ENCODE data around the gene ENDOU.

ENDOU gene

GRCh38 chr12:47722136-47722834 is 3.0 kb downstream of the ENDOU start:
- in situ Hi-C loops (cut with MboI; ENCODE audit: low sequenced_read_pairs) = no loop called here

- in situ Hi-C loops (cut with MboI; ENCODE audit: low sequenced_read_pairs) = no loop called here
Observed at GRCh38 chr12:47721431-47721973, 3.8 kb downstream of the ENDOU start.

GRCh38 chr12:47718531-47718930 is 6.8 kb downstream of the ENDOU start:
- in situ Hi-C loops (cut with MboI; ENCODE audit: low sequenced_read_pairs) = no loop called here

GRCh38 chr12:47717443-47718193 is 7.7 kb downstream of the ENDOU start:
- in situ Hi-C loops (cut with MboI; ENCODE audit: low sequenced_read_pairs) = no loop called here

GRCh38 chr12:47717046-47717442 is 8.2 kb downstream of the ENDOU start:
- in situ Hi-C loops (cut with MboI; ENCODE audit: low sequenced_read_pairs) = no loop called here

- in situ Hi-C loops (cut with MboI; ENCODE audit: low sequenced_read_pairs) = no loop called here
Observed at GRCh38 chr12:47715877-47716548, 9.3 kb downstream of the ENDOU start.

GRCh38 chr12:47715393-47715876 is 9.9 kb downstream of the ENDOU start:
- in situ Hi-C loops (cut with MboI; ENCODE audit: low sequenced_read_pairs) = no loop called here

- in situ Hi-C loops (cut with MboI; ENCODE audit: low sequenced_read_pairs) = no loop called here
Observed at GRCh38 chr12:47714826-47715386, 10.4 kb downstream of the ENDOU start.

- in situ Hi-C loops (cut with MboI; ENCODE audit: low sequenced_read_pairs) = no loop called here
Observed at GRCh38 chr12:47712171-47712570, 13.1 kb downstream of the ENDOU start.

GRCh38 chr12:47711448-47711847 is 13.8 kb downstream of the ENDOU start:
- in situ Hi-C loops (cut with MboI; ENCODE audit: low sequenced_read_pairs) = no loop called here

GRCh38 chr12:47710278-47710677 is 15.0 kb downstream of the ENDOU start:
- in situ Hi-C loops (cut with MboI; ENCODE audit: low sequenced_read_pairs) = no loop called here

GRCh38 chr12:47709671-47710070 is 15.6 kb downstream of the ENDOU start:
- in situ Hi-C loops (cut with MboI; ENCODE audit: low sequenced_read_pairs) = no loop called here

- in situ Hi-C loops (cut with MboI; ENCODE audit: low sequenced_read_pairs) = no loop called here
Observed at GRCh38 chr12:47709237-47709636, 16.1 kb downstream of the ENDOU start.

- in situ Hi-C loops (cut with MboI; ENCODE audit: low sequenced_read_pairs) = no loop called here
Observed at GRCh38 chr12:47707905-47708543, 17.3 kb downstream of the ENDOU start.

GRCh38 chr12:47707355-47707754 is 17.9 kb downstream of the ENDOU start:
- in situ Hi-C loops (cut with MboI; ENCODE audit: low sequenced_read_pairs) = no loop called here

GRCh38 chr12:47705566-47706425 is 19.5 kb downstream of the ENDOU start, which contains the start of gene RPAP3:
Gene RPAP3, minus strand, starts transcription at chr12:47706030. Its CDS starts 3,190 bp downstream, at chr12:47702840.
- in situ Hi-C loops (cut with MboI; ENCODE audit: low sequenced_read_pairs) = no loop called here

- in situ Hi-C loops (cut with MboI; ENCODE audit: low sequenced_read_pairs) = no loop called here
Observed at GRCh38 chr12:47705229-47705565, 20.1 kb downstream of the ENDOU start.

- in situ Hi-C loops (cut with MboI; ENCODE audit: low sequenced_read_pairs) = no loop called here
Observed at GRCh38 chr12:47704719-47705118, 20.6 kb downstream of the ENDOU start.

GRCh38 chr12:47700263-47700662 is 25.0 kb downstream of the ENDOU start:
- in situ Hi-C loops (cut with MboI; ENCODE audit: low sequenced_read_pairs) = no loop called here

- in situ Hi-C loops (cut with MboI; ENCODE audit: low sequenced_read_pairs) = no loop called here
Observed at GRCh38 chr12:47698631-47699030, 26.7 kb downstream of the ENDOU start.

Measured in hTERT RPE-1 (cell line).